GF-D8 (cell line): ENCODE results near the gene ZSCAN5A.
"Not testable (repeated sequence)": the region's sequence is repeated elsewhere in the genome, so short reads cannot be mapped to it uniquely, and the experiment has no call there.

Source experiments
- DNase-seq: peaks from one replicate; lab custom pipeline; 2025; lab: John Stamatoyannopoulos, UW

The ZSCAN5A gene

GRCh38 chr19:56209091-56209490, 105.5 kb downstream of the ZSCAN5A start:
- DNase-seq: no peak

GRCh38 chr19:56207581-56207980, 107.1 kb downstream of the ZSCAN5A start:
- not testable (repeated sequence) for DNase-seq

- DNase-seq: no peak
Measured at GRCh38 chr19:56201973-56202372, 112.7 kb downstream of the ZSCAN5A start, which contains the start of gene ZSCAN5C. Gene ZSCAN5C, plus strand, starts transcription at chr19:56202273. Its CDS starts 3,641 bp downstream, at chr19:56205914.

- DNase-seq: no peak
Measured at GRCh38 chr19:56199687-56200086, 115.0 kb downstream of the ZSCAN5A start.

DNA sequence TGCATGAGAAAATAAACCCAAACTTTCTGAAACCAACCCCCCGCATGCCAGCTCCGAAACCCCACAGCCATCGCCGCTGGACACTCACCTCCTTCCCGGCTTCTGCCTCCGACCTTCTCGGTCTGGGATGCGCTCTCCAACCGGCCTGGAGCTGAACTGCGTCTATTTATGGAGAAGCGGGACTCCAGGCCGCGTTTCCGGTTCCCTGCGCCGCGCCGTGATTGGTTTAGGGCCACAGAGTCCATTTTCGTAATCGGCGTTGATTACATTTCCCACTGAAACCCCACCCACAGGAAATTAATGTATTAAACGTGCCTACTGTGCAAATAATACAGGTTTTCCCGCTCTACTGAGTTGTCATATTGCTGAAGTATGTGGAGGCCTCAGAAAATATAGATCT, 117.0 kb downstream of the ZSCAN5A start, which contains the start of gene ZSCAN5B:
ZSCAN5B (minus strand) TSS at position 138 of the 400 bp plus-strand sequence. CDS start 4,731 bp downstream, outside the sequence.
- not testable (repeated sequence) for DNase-seq

DNA sequence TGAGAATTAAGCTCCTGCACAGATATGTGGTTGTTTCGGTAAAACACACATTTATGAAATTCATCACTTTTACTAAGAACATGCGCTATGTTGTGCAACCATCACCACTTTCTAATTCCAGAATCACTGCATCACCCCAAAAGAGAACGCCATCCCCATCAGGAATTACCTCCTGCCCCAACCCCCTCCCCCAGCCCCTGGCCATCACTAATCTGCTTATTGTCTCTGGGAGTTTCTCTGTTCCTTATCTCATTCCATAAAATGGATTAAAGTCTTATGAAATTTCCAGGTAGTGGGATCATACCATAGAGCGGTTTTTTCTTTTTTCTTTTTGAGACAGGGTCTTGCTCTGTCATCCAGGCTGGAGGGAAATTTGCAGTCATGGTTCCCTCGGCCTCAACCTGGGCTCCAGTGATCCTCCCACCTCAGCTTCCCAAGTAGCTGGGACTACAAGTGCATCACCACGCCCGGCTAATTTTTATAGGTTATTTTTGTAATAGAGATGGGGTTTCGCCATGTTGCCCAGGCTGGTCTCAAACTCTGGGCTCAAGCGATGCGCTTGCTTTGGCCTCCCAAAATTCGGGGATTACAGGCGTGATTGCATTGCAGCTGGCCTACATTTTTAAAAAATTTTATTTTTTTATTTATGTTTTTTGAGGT, 120.5 kb downstream of the ZSCAN5A start:
- DNase-seq: no peak

DNA sequence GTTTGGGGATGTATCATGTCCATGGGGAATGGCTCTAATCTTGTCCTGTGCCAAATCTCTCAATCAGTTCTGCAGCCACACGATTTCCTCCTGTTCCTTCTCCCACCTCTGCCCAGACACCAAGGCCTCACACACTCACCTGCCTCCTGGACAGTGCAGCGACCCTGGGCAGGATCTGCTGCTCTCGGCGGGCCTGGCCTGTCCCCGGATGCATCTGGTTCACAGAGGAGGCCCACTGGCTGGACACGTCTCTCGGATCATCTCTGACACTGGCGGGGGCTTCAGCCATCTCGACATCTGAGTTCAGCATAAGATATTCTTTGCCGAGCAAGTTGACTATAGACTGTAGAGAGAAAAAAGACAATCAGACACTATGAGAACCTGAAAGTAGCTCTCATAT, 122.9 kb downstream of the ZSCAN5A start:
- no peak for DNase-seq

DNA sequence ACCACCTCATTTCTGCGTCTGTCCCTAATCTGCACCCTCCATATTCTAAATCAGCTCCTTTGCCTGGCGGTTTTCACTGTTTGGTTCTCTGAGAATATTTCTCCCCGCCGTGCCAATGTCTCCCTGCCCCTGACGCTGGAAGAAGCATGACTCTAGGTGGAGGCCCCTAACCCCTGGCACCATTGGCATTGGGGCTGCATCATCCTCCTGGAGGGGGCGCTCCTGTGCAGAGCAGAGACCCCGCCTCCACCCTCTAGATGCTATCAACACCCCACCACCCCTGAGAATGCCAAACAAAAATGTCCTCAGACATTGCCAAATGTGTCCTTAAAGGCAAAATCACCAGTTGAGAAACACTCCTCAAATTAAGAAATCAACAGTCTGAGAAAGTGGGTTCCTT, 123.5 kb downstream of the ZSCAN5A start:
- no peak for DNase-seq

DNA sequence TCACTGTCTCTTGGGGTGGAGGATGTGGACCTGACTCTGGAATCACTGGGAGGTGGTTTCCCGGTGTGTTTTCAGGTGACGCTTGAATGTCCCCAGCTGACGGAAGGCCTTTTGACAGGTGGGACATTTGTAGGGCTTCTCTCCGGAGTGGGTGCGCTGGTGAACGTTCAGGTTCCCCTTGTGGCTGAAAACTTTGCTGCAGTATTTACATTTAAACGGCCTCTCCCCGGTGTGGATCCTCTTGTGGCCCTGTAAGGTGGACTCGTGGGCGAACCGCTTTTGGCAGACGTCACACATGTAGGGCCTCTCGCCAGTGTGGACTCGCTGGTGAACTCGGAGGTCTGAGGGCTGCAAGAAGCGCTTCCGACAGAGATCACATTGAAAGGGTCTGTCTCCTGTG, 124.9 kb downstream of the ZSCAN5A start:
- no peak for DNase-seq

DNA sequence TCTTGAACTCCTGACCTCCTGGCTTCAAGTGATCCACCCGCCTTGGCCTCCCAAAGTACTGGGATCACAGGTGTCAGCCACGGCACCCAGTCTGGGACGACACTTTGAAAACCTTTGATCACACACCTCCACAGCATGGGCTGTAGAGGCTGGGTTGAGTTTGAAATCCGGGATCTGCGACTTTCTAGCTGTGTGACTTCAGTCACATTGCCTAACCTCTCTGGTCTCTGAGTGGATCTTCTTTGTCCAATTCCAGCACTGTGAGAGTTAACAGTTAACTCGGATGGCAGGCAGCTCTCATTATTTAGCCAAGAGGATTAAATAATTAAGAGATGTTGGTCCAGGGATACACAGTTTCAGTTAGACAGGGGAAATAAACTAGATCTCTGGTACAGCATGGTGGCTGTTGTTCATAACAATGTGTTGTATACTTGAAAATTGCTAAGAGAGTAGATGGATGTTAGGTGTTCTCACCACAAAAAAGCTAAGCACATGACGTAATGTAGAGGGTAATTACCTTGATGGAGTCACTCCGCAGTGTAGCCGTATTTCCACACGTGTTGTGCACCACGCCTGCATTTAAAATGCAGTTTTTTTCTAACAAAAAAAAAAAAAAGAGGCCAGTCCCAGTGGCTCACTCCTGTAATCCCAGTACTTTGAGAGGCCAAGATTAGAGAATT, 136.9 kb downstream of the ZSCAN5A start:
- no peak for DNase-seq

DNA sequence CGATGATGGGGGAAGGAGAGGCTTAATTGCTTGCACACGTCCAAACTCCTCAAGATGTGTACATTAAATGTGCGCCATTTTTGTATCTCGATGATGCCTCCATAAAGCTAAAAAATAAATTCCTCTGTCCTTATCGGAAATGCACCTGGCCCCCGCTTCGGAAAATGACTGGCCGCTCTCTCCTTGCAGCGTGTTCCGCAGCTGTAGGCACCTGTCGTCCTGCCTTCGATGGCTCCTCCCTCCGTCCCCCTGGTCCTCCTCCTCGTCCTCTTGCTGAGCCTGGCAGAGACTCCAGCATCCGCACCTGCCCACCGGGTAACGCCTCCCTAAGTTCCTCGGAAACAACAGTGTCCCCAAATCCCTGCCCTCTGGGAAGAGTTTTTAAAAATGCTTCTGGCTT, 137.8 kb downstream of the ZSCAN5A start:
- no peak for DNase-seq

GRCh38 chr19:56176310-56176709, 138.3 kb downstream of the ZSCAN5A start:
- DNase-seq: not testable (repeated sequence)

GRCh38 chr19:56175861-56176307, 138.8 kb downstream of the ZSCAN5A start, which contains the start of gene GALP:
Gene GALP, plus strand, starts transcription at chr19:56176008. Its CDS starts 1,101 bp downstream, at chr19:56177109.
- not testable (repeated sequence) for DNase-seq

GRCh38 chr19:56174550-56174949, 140.1 kb downstream of the ZSCAN5A start:
- no peak for DNase-seq

- no peak for DNase-seq
Measured at GRCh38 chr19:56174086-56174485, 140.6 kb downstream of the ZSCAN5A start.
